ENCODE results near the gene KAT14. TPM values are rescaled to one million over a fixed set of nuclear protein-coding genes. Genes with fewer than 3 reads are reported as not detected.

KAT14 gene
- total RNA-seq, 1 donor from 2014 or later: 8.4 TPM

- Histone ChIP-seq H3K27ac (ENCODE audit: low read depth, low read length) (peak overlapping the region; percentile 73), H3K4me3 (ENCODE audit: insufficient read depth, low read depth, low read length) (peak overlapping the region; percentile 80), H3K4me1 (ENCODE audit: insufficient read depth, low read length) (peaks cover 11% of the 10 kb centered on the region), H3K9me3 (ENCODE audit: insufficient read depth, low read depth, low read length) (no peaks in the 10 kb centered on the region), H3K27me3 (ENCODE audit: insufficient read depth, low read length) (no peaks in the 10 kb centered on the region), H3K9ac (ENCODE audit: low read length) (peak overlapping the region; percentile 82), H2AFZ (ENCODE audit: low read depth, low read length) (peak overlapping the region; percentile 99), H3K4me2 (ENCODE audit: low read length) (peak overlapping the region; percentile 92), H4K20me1 (ENCODE audit: insufficient read depth, low read length) (peaks cover 14% of the 10 kb centered on the region), H3K36me3 (ENCODE audit: insufficient read depth, low read length) (peaks cover 8% of the 10 kb centered on the region), H3K79me2 (ENCODE audit: insufficient read depth, low read length) (peaks cover 44% of the 10 kb centered on the region)
- Mint-ChIP-seq H3K9me3 (ENCODE audit: unreplicated experiment) (no peaks in the 10 kb centered on the region), H3K4me3 (ENCODE audit: unreplicated experiment) (peak overlapping the region; percentile 91), H3K27ac (ENCODE audit: unreplicated experiment) (no peak overlapping the region), H3K4me1 (ENCODE audit: low read depth, unreplicated experiment) (peaks cover 2% of the 10 kb centered on the region), H3K27me3 (ENCODE audit: low read depth, unreplicated experiment) (peaks cover under 1% of the 10 kb centered on the region), H3K36me3 (ENCODE audit: low read depth, unreplicated experiment) (no peaks in the 10 kb centered on the region)
- no peak for DNase-seq (ENCODE audit: low read depth)
- no peak for FAIRE-seq
- TF ChIP-seq, protein P1, sequence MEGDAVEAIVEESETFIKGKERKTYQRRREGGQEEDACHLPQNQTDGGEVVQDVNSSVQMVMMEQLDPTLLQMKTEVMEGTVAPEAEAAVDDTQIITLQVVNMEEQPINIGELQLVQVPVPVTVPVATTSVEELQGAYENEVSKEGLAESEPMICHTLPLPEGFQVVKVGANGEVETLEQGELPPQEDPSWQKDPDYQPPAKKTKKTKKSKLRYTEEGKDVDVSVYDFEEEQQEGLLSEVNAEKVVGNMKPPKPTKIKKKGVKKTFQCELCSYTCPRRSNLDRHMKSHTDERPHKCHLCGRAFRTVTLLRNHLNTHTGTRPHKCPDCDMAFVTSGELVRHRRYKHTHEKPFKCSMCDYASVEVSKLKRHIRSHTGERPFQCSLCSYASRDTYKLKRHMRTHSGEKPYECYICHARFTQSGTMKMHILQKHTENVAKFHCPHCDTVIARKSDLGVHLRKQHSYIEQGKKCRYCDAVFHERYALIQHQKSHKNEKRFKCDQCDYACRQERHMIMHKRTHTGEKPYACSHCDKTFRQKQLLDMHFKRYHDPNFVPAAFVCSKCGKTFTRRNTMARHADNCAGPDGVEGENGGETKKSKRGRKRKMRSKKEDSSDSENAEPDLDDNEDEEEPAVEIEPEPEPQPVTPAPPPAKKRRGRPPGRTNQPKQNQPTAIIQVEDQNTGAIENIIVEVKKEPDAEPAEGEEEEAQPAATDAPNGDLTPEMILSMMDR (IDR thresholded peaks at IDR 0.05; ENCODE audit: insufficient read depth, low read depth, low read length): no peak
- TF ChIP-seq EZH2 (IDR thresholded peaks at IDR 0.05; ENCODE audit: insufficient read depth, low read length): no peak
Measured at GRCh38 chr20:18138639-18139583, 1.2 kb downstream of the KAT14 start.

GRCh38 chr20:18139832-18140231, 2.2 kb downstream of the KAT14 start:
- Histone ChIP-seq H3K36me3 (ENCODE audit: insufficient read depth, low read length) (peaks cover 11% of the 10 kb centered on the region), H4K20me1 (ENCODE audit: insufficient read depth, low read length) (peaks cover 16% of the 10 kb centered on the region), H3K9ac (ENCODE audit: low read length) (no peak overlapping the region), H3K4me1 (ENCODE audit: insufficient read depth, low read length) (peaks cover 11% of the 10 kb centered on the region), H3K27ac (ENCODE audit: low read depth, low read length) (no peak overlapping the region), H3K79me2 (ENCODE audit: insufficient read depth, low read length) (peaks cover 44% of the 10 kb centered on the region), H2AFZ (ENCODE audit: low read depth, low read length) (no peak overlapping the region), H3K4me2 (ENCODE audit: low read length) (peak overlapping the region; percentile 92), H3K4me3 (ENCODE audit: insufficient read depth, low read depth, low read length) (no peak overlapping the region), H3K27me3 (ENCODE audit: insufficient read depth, low read length) (no peaks in the 10 kb centered on the region), H3K9me3 (ENCODE audit: insufficient read depth, low read depth, low read length) (no peaks in the 10 kb centered on the region)
- no peaks in the 10 kb centered on the region for H3K36me3 Mint-ChIP-seq (ENCODE audit: low read depth, unreplicated experiment)
- H3K4me1 Mint-ChIP-seq (ENCODE audit: low read depth, unreplicated experiment): peaks cover 2% of the 10 kb centered on the region
- no peak for FAIRE-seq
- H3K27me3 Mint-ChIP-seq (ENCODE audit: low read depth, unreplicated experiment): no peaks in the 10 kb centered on the region
- no peaks in the 10 kb centered on the region for H3K9me3 Mint-ChIP-seq (ENCODE audit: unreplicated experiment)
- TF ChIP-seq EZH2 (IDR thresholded peaks at IDR 0.05; ENCODE audit: insufficient read depth, low read length): no peak
- TF ChIP-seq, protein P1 (IDR thresholded peaks at IDR 0.05; ENCODE audit: insufficient read depth, low read depth, low read length): no peak
- no peak overlapping the region for H3K27ac Mint-ChIP-seq (ENCODE audit: unreplicated experiment)
- DNase-seq (ENCODE audit: low read depth): no peak
- no peak overlapping the region for H3K4me3 Mint-ChIP-seq (ENCODE audit: unreplicated experiment)

Data from astrocyte (in vitro differentiated cells and primary cell).